SIG-M5 treated with dmso at 0.1 percent for 504 hours (cell line): ENCODE results near the gene BCL2L15.

Experiments used
- DNase-seq: peaks from one replicate; lab custom pipeline; 2025; ENCODE audit not compliant: unreplicated experiment; lab: John Stamatoyannopoulos, UW

Gene BCL2L15

DNA sequence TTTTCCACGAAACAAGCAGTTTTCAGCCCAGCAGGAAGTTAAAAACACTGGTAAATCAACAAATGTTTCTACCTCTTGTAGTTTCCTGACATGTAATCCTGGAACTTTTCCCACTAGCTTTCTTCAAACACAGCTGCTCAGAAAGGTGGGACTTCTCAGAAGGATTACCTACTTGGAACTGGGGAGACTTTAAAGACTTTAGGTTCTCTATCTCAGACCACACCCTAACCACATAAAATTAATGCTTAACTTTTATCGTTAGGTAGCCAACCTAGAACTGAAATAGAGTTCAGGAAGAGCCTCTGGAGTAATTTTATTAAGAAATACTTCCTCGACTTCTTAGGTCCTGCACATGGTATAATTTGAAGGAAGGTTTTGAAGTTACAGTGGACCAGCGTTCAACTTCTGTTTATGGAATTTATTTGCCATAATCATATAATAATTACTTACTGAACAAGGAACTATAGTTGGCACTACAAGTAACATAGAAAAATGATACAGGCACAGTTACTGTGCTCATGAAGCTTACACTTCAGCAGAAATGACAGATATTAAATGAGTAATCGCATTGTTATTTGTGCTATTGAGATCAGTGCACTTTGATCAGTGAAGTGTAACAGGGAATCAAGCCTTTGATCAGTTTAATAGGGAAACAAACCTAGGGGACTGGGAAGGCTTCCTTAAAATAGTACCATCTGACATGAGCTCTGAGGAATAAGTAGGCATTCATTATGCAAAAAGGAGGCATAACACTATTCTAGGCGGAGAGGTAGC, at the start of gene BCL2L15:
Gene BCL2L15 (minus strand): TSS at position 180 of the 774 bp plus-strand sequence. CDS start 206 bp downstream, outside the sequence.
- no peak for DNase-seq

DNA sequence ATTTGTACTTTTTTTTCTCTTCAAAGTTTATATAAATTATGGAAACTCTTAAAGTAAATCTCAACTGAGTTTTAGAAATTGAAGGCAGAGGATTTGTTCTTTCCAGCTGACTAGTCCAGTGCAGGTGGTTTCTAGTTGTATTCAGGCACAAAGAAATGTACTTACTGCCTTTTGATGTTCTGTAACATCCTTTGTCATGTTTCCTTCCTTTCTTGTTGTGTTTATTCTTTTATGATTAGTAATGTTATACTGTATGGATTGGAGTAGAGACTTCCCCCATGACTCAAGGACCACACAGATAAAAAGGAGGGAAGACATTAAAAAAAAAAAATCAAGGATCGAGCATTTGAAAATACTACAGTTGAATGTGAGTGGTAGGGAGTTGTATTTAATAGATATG, 49.8 kb upstream of the BCL2L15 start:
- DNase-seq, result no peak

DNA sequence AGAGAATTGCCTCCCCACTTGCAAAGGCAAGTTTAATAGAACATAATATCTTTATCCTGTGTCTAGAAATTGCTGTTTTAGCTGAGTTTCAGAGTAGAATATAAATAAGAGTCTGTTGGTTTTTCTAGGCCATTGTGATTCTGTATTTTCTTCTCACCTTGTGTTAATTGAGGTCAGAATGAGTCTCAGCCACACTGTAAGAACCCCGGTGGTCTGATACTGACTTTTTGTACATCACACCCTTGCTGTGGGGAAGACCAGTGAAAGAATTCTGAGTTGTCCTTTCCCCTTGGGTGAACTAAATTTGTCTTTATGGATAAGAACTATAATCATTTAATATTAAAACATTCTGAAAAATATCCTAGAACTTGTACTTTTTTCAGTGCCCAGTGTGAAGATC, 48.6 kb upstream of the BCL2L15 start:
- DNase-seq, result no peak

DNA sequence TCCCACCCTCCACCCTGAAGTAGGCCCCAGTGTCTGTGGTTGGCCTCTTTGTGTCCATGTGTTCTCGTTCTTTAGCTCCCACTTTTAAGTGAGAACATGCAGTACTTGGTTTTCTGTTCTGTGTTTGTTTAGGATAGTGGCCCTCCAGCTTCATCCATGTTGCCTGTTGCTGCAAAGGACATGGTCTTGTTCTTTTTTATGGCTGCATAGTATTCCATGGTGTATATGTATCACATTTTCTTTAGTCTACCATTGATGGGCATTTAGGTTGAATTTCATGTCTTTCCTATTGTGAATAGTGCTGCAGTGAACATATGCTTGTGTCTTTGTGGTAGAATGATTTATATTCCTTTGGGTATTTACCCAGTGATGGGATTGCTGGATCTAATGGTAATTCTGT, 47.8 kb upstream of the BCL2L15 start:
- DNase-seq, result no peak

DNA sequence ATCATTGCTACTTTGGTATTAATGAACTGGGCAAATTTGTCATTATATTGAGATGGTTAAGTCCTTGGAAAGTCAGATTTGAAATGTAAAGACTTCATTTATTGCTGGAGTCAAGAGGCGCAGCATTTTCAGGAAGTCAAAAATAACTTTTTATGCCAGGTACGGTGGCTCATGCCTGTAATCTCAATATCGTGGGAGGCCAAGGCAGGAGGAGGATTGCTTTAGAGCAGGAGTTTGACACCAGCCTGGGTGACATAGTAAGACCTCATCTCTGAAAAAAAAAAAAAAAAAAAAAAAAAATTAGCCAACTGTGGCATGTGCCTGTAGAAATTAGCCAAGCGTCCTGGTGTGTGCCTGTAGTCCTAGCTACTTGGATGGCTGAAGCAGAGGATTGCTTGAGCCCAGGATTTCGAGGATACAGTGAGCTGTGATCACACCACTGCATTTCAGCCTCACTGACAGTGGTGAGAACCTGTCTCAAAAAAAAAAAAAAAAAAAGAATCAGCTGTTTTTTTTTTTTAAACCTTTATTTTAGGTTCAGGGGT, 47.2 kb upstream of the BCL2L15 start:
- no peak for DNase-seq

- no peak for DNase-seq
Observed at GRCh38 chr1:113934006-113934405, 46.6 kb upstream of the BCL2L15 start.

DNA sequence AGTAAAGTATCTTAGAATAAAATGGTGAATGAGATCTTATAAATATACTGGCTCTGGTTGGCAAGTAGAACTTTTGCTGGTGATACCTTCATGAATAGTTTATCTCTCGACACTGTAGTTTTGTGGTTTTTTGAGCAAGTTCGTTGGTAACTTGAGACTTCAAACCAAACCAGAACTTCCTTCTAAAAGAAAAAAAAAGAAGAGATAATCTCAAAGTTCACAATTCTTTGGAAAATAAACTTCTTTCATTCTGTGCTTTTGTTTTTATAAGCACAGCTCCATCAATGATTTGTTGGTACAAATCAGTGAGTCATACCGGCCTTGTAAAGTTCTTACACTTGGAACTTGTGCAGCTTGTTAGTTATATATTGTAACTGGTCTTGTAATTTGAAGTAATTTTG, 44.1 kb upstream of the BCL2L15 start:
- peak; percentile 61 for DNase-seq

DNA sequence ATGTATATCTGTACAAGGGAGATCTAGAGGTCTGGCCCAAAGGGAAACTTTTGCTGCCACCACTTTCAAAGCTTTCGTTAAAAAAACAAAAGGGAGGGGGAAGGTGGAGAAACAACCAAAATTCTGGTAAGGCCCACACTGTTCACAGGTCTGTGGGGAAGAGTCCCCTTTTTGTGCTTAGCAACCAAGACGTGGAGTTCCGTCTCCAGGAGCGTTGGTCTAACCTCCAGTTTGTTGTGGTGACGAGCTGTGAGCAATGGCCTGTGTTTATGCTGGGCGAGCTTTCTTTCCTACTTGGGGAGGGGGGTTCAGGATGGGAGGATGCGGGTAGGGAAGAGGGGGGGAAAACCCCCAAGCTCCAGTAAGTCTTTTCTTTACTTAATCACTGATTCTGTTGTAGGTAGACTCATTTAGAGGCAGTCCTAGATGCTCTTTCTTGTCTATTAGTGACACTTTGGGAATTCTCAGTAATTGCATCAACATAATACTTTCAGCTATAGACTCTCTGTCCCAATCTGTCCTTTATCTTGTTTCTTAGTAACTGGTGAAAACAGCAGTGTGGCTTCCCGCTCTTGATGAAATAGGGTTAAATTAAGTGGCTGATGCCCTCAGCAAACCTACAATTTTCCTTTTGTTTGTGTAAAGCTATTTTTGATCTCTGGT, 43.2 kb upstream of the BCL2L15 start:
- peak; percentile 87 for DNase-seq

- DNase-seq, result peak; percentile 81
Observed at GRCh38 chr1:113929750-113930498, 42.5 kb upstream of the BCL2L15 start.

DNA sequence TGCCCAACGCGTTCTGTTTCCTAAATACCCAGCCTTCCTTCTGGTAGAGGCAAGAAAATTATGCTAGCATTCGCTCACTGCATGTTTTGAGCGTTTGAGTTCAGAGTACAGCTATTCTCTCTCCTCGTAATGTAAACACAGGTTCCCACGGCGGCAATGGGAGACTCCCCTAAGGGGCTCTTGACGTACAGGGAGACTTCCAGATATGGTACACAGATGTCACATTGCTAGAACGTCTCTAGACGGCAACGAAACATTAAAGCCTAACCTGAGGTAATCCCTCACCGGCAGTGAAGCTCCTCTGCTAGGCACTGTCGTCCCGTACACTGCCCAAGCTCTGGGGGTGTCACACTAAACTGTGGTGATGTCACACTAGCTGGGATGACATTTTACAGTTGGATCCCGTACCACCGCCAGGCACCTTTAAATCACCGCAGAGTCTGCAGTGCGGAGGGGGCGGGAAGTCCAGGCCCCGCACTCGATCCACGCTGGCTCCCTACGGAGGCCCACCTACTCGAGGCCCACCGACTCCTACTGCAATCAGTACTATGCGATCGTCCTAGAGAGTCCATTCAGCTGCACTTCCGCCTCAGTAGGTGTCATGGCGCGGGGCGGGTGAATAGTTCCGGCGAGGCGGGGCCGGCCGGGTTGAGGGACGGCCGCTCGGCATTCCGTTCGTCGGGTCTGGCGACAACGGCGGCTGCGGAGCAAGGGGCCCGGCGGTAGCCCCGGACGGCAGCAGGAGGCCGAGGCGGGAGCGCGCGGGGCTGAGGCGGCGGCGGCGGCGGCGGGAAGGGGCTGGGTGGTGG, 41.8 kb upstream of the BCL2L15 start, which contains the start of gene HIPK1:
Gene HIPK1 (plus strand): TSS at position 384 of the 809 bp plus-strand sequence.
- peak; percentile 97 for DNase-seq

DNA sequence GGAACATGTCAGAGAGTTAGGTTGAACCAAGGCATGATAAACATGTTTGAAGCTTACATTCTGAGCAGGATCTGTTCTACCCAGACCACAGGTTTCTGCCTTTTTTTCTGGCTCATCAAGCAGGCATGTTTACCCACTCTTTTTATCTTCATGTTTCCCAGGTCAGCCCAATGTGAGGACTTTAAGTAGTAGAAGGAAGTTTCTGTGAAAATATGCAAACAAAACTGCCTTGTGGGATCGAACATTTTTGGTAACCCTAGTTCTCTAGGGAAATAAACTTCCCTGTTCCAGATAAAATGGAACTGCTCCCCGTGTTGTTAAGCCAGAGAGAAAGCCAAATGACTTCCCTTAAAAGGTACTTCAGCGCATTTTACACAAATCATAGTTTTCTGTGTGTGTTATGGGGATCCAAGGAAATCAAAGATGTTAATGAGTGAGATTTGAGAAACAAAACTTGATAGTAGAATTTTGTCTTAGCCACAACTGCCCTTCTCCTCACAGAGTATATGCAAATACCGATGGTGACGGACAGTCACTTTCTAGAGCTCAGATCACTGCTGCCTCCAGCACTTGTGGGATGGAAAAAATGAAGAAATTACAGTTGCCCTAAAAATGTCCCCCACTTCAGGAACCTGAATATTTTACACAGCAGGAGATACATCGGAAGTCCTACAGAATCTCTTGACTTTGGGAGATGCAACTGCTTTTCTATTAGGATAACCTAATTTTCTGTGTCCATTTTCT, 41.0 kb upstream of the BCL2L15 start:
- DNase-seq, result peak; percentile 48

DNA sequence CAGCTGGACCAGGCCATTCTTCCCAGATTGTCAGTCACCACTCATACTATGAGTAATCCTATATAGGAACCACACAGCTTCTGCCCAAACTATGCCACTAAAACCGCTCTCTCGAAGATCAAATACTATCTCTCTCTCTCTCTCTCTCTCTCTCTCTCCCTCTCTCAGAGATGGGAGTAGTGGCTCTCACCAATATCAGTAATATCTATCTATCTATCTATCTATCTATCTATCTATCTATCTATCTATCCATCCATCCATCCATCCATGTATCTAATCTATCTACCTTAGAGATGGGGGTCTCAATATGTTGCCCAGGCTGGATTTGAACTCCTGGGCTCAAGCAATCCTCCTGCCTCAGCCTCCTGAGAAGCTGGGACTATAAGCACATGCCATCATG, 37.1 kb upstream of the BCL2L15 start:
- DNase-seq, result no peak

- no peak for DNase-seq
Observed at GRCh38 chr1:113922957-113923356, 35.6 kb upstream of the BCL2L15 start.

DNA sequence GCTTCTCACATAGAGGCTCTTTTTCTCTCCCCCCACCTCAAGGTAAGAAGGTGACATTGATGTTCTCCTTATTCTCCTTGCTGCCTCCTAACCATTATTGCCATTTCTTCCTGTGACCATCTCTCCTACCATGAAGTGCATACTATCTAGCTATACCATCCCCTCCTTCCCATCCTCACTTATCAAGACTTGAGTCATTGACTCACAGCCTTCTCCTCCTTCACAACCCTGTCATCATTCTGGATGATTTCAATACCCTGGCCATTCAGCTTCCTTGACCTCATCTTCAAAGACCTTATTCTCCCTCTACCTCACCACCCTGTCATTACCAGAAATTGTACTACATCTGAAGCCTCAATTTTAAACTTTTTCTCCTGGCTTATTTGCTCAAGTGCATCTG, 30.9 kb upstream of the BCL2L15 start:
- no peak for DNase-seq

DNA sequence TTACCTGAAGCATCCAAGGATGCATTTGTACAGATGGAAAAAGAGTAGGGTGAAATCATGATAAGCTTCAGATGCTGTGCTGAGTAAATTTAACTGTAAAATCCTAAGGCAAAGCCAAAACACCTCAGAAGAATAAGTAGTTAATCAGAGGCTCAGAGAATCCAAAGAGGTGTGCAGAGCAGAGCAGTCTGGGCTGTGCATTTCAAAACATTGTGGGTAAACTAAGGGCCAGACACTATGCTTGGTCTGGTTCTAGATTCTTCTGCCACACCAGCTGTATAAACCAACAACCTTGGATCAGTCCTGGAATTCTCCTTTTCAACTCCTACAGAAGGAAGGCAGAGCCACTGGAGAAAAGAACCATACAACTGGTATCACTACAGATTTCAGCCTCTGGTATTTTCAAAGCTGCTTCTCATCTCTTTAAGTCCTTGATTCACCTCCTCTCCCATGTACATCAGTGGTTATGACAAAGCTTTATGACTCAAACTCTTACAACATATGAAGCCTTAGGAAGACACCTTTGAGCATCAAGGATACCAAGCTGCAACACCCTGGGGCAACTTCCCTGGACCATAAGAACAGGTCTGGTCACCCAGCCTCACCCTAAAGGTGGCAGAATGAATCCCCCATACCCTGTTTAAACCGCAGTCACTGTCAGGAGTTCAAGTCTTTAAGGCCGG, 30.2 kb upstream of the BCL2L15 start:
- peak; percentile 38 for DNase-seq

DNA sequence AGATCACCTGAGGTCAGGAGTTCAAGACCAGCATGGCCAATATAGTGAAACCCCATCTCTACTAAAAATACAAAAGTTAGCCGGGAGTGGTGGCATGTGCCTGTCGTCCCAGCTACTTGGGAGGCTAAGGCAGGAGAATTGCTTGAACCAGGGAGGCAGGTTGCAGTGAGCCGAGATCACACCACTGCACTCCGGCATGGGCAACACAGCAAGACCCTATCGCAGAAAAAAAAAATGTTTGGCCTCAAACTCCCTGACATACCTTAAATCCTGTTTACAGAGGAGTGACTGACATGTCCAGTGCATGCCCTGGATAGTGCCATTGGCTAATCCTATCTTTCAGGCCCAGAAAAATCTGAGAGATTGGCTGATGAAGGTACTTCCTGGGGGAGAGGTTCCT, 29.6 kb upstream of the BCL2L15 start:
- no peak for DNase-seq

- no peak for DNase-seq
Observed at GRCh38 chr1:113913887-113914664, 26.7 kb upstream of the BCL2L15 start.

DNA sequence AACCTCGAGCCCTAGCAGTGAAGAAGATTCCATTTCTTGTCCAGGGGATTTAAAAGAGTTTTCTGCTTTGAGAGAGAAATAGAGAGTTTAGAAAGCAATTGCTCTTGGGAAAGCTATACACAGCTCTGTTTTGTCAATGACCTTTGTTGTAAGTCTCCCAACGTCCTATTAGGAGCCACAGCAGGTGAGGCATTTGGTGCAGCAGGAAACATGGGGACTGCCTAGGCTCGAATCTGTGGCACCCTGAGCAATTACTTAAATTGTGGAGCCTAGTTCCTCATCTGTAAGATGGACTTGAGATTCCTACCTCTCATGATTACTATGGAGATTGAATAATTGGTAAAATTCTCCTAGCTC, 25.9 kb upstream of the BCL2L15 start:
- DNase-seq, result no peak
